IMR-90 (cell line): ENCODE data around the gene QRFP. TPM values are rescaled to one million over a fixed set of nuclear protein-coding genes. Genes with fewer than 3 reads are reported as not detected.

Experiments used
- ATAC-seq: fragments of 200-7000 bp; cut with Tn5 transposase; 2 replicates; pipeline ENCODE4 v1.9.1; 2020; ENCODE audit warnings: low read depth, mild to moderate bottlenecking, moderate library complexity
- BruUV-seq: library from RNA; stranded (reverse); fragments of 400-500 nt; replicated peaks from 2 replicates; lab custom pipeline; 2021; lab: Mats Ljungman, UMichigan
- CTCF ChIA-PET: fragments of 300-600 bp; formaldehyde crosslinking; extraction: SDS; loops from one replicate; lab custom pipeline; 2021; ENCODE audit warnings: antibody characterized with exemption; lab: Yijun Ruan, JAX
- POLR2A ChIA-PET: fragments of 300-600 bp; sonication (Branson Sonifier 250); formaldehyde crosslinking; loops from one replicate; lab custom pipeline; 2022; ENCODE audit warnings: antibody characterized with exemption; ENCODE audit not compliant: unreplicated experiment; lab: Charles Lee
- DNase-seq: peaks from one replicate; pipeline ENCODE4 v3.0.0; 2013
- H2AFZ ChIP-seq: replicated peaks from 2 replicates; pipeline ENCODE3; 2013; ENCODE audit warnings: low read length, mild to moderate bottlenecking; ENCODE audit not compliant: poor library complexity
- H2AK5ac ChIP-seq: 2 replicates; pipeline ENCODE4 v1.6.1; 2013; ENCODE audit warnings: low read depth, low read length, inconsistent platforms
- H2AK9ac ChIP-seq: replicated peaks from 2 replicates; pipeline ENCODE3; 2013; ENCODE audit warnings: mild to moderate bottlenecking, low read depth, low read length, moderate library complexity; ENCODE audit not compliant: poor library complexity
- H2BK120ac ChIP-seq: 2 replicates; pipeline ENCODE4 v1.6.1; 2013; ENCODE audit warnings: low read depth, low read length, inconsistent platforms
- H2BK15ac ChIP-seq: 3 replicates; pipeline ENCODE4 v1.6.1; 2013; ENCODE audit warnings: low read depth, low read length, inconsistent platforms
- H2BK20ac ChIP-seq: 2 replicates; pipeline ENCODE4 v1.6.1; 2013; ENCODE audit warnings: low read depth, mild to moderate bottlenecking, inconsistent platforms, low read length, moderate library complexity
- H2BK5ac ChIP-seq: 2 replicates; pipeline ENCODE4 v1.6.1; 2013; ENCODE audit warnings: mild to moderate bottlenecking, low read depth, low read length, inconsistent platforms; ENCODE audit not compliant: poor library complexity, severe bottlenecking
- H3K14ac ChIP-seq: replicated peaks from 2 replicates; pipeline ENCODE4 v1.6.1; 2013; ENCODE audit warnings: low read depth, low read length, inconsistent platforms
- H3K18ac ChIP-seq: 2 replicates; pipeline ENCODE4 v1.6.1; 2013; ENCODE audit warnings: low read depth, low read length, control low read depth
- H3K23ac ChIP-seq: 2 replicates; pipeline ENCODE4 v1.6.1; 2013; ENCODE audit warnings: low read depth, low read length, inconsistent platforms
- H3K27ac ChIP-seq: 2 replicates; pipeline ENCODE4 v1.5.1; 2013; ENCODE audit warnings: mild to moderate bottlenecking, control low read depth, low read length; ENCODE audit not compliant: insufficient read depth
- H3K27me3 ChIP-seq: 2 replicates; pipeline ENCODE4 v1.6.1; 2013; ENCODE audit warnings: low read length; ENCODE audit not compliant: control insufficient read depth, insufficient read depth
- H3K36me3 ChIP-seq: 2 replicates; pipeline ENCODE4 v1.6.1; 2013; ENCODE audit warnings: low read length, mixed read lengths; ENCODE audit not compliant: control insufficient read depth, insufficient read depth
- H3K4ac ChIP-seq: 2 replicates; pipeline ENCODE4 v1.6.1; 2013; ENCODE audit warnings: low read depth, low read length, inconsistent platforms
- H3K4me1 ChIP-seq: 2 replicates; pipeline ENCODE4 v1.6.1; 2013; ENCODE audit warnings: low read length, mixed read lengths; ENCODE audit not compliant: control insufficient read depth, insufficient read depth
- H3K4me2 ChIP-seq: 2 replicates; pipeline ENCODE4 v1.6.1; 2013; ENCODE audit warnings: low read depth, mild to moderate bottlenecking, control low read depth, low read length, moderate library complexity
- H3K4me3 ChIP-seq: 2 replicates; pipeline ENCODE4 v1.5.1; 2013; ENCODE audit warnings: low read depth, mild to moderate bottlenecking, control low read depth, low read length, moderate library complexity; ENCODE audit not compliant: insufficient read depth
- H3K56ac ChIP-seq: 2 replicates; pipeline ENCODE4 v1.6.1; 2013; ENCODE audit warnings: low read length, inconsistent platforms; ENCODE audit not compliant: insufficient read depth; ENCODE audit errors: extremely low read depth
- H3K79me1 ChIP-seq, 2 experiments: 2 replicates each; pipeline ENCODE4 v1.6.1; 2013; ENCODE audit warnings: low read length in 2 of 2, inconsistent platforms in 1 of 2, low read depth in 1 of 2
- H3K9ac ChIP-seq: 2 replicates; pipeline ENCODE4 v1.6.1; 2013; ENCODE audit warnings: low read depth, low read length, control low read depth
- H3K9me1 ChIP-seq: 2 replicates; pipeline ENCODE4 v1.6.1; 2013; ENCODE audit warnings: low read length, inconsistent platforms; ENCODE audit not compliant: insufficient read depth
- H3K9me3 ChIP-seq: 2 replicates; pipeline ENCODE4 v1.6.1; 2013; ENCODE audit warnings: low read length; ENCODE audit not compliant: control insufficient read depth, insufficient read depth
- H4K20me1 ChIP-seq: 2 replicates; pipeline ENCODE4 v1.6.1; 2013; ENCODE audit warnings: low read length, inconsistent platforms; ENCODE audit not compliant: insufficient read depth
- H4K5ac ChIP-seq: 2 replicates; pipeline ENCODE4 v1.6.1; 2013; ENCODE audit warnings: mild to moderate bottlenecking, low read depth, low read length, control low read depth
- H4K8ac ChIP-seq, 2 experiments: 2 replicates each; pipeline ENCODE4 v1.6.1; 2013; ENCODE audit warnings: low read depth in 2 of 2, low read length in 2 of 2, control low read depth in 1 of 2, inconsistent platforms in 1 of 2
- H4K91ac ChIP-seq: 2 replicates; pipeline ENCODE4 v1.6.1; 2013; ENCODE audit warnings: low read depth, low read length, inconsistent platforms; ENCODE audit not compliant: insufficient read depth
- BHLHE40 ChIP-seq: fragments of 150-350 bp; IDR thresholded peaks from 2 replicates; pipeline ENCODE4 v1.6.1; 2016; ENCODE audit warnings: mild to moderate bottlenecking, low read depth, low read length
- CHD1 ChIP-seq: IDR thresholded peaks from 2 replicates; pipeline ENCODE4 v1.6.1; 2012; ENCODE audit warnings: low read depth, low read length, improper control_type of control experiment
- CTCF ChIP-seq: conservative IDR thresholded peaks from 2 replicates; pipeline ENCODE4 v1.5.1; 2012; ENCODE audit warnings: mild to moderate bottlenecking, low read depth, low read length, improper control_type of control experiment
- MAZ ChIP-seq: IDR thresholded peaks from 2 replicates; pipeline ENCODE4 v1.6.1; 2012; ENCODE audit warnings: low read depth, mild to moderate bottlenecking, low read length, improper control_type of control experiment, moderate library complexity, borderline replicate concordance
- MXI1 ChIP-seq: IDR thresholded peaks from 2 replicates; pipeline ENCODE4 v1.6.1; 2012; ENCODE audit warnings: low read depth, mild to moderate bottlenecking, low read length, moderate library complexity, borderline replicate concordance
- POLR2A ChIP-seq: IDR thresholded peaks from 2 replicates; pipeline ENCODE4 v1.6.1; 2012; ENCODE audit warnings: mild to moderate bottlenecking, low read depth, low read length
- SMC3 ChIP-seq: fragments of 150-350 bp; IDR thresholded peaks from 2 replicates; pipeline ENCODE4 v1.6.1; 2016; ENCODE audit warnings: low read depth, mild to moderate bottlenecking, antibody characterized with exemption, low read length, moderate library complexity
- USF2 ChIP-seq: fragments of 150-350 bp; IDR thresholded peaks from 2 replicates; pipeline ENCODE4 v1.6.1; 2017; ENCODE audit warnings: mild to moderate bottlenecking, antibody characterized with exemption, low read length, low read depth
- WGBS, 2 experiments: methylation state at CpG; one replicate each; pipeline versions ENCODE4 v1.1.5 to v1.1.7; 2013; ENCODE audit warnings: missing lambda C conversion rate in 2 of 2; ENCODE audit not compliant: insufficient read length in 1 of 2; ENCODE audit errors: extremely low coverage in 2 of 2; 5-methylcytosine and 5-hydroxymethylcytosine counted together
- dilution Hi-C: fragments of 300-500 bp; cut with HindIII; formaldehyde crosslinking; loops from one replicate; pipeline ENCODE4 v1.14.3; 2018; ENCODE audit warnings: low sequenced_read_pairs; ENCODE audit not compliant: unreplicated experiment
- in situ Hi-C: fragments of 300-500 bp; cut with MboI; formaldehyde crosslinking; loops from 3 replicates; pipeline ENCODE4 v1.14.3; 2019; ENCODE audit warnings: low sequenced_read_pairs, inconsistent platforms, mixed read lengths
- intact Hi-C: fragments of 100-400 bp; cut with micrococcal nuclease; formaldehyde crosslinking; loops from 2 replicates; pipeline ENCODE4 v1.10.0; 2022
- polyA plus RNA-seq, 3 experiments: library from polyadenylated mRNA; depleted of rRNA; stranded (reverse); fragments of >200 nt; gene quantifications; 2 replicates each; pipeline ENCODE4 v1.2.3, GENCODE V29; 2012; ENCODE audit warnings: low replicate concordance in 1 of 3
- total RNA-seq: library from RNA; depleted of rRNA; stranded (reverse); fragments of >200 nt; gene quantifications from 2 replicates; pipeline ENCODE4 v1.2.3, GENCODE V29; 2012

QRFP gene
- total and polyA plus RNA-seq, 2 of the 4 experiments (the other 2 are of a cell fraction), result not detected

GRCh38 chr9:130874783-130875182, 21.8 kb downstream of the QRFP start:
- Histone ChIP-seq H2BK120ac (no peak overlapping the region), H3K56ac (no peak overlapping the region), H3K27me3 (no peaks in the 10 kb centered on the region), H3K4ac (no peak overlapping the region), H3K18ac (no peak overlapping the region), H3K9me3 (no peaks in the 10 kb centered on the region), H3K27ac (no peak overlapping the region), H3K14ac (no peak overlapping the region), H4K91ac (no peak overlapping the region), H4K20me1 (peaks cover 27% of the 10 kb centered on the region), H4K5ac (no peak overlapping the region), H4K8ac (no peak overlapping the region), H2BK5ac (no peak overlapping the region), H3K9ac (no peak overlapping the region), H2AFZ (no peak overlapping the region), H2BK15ac (no peak overlapping the region), H3K9me1 (no peaks in the 10 kb centered on the region), H3K4me1 (no peaks in the 10 kb centered on the region), H2BK20ac (no peak overlapping the region), H2AK5ac (no peak overlapping the region), H3K36me3 (peaks cover 81% of the 10 kb centered on the region), H3K4me2 (no peak overlapping the region), H3K4me3 (no peak overlapping the region), H2AK9ac (no peak overlapping the region), H3K23ac (no peak overlapping the region), H3K79me1 (peaks cover 49 to 65% of the 10 kb centered on the region in 2 experiments)
- in situ Hi-C loops, result no loop called here
- CTCF ChIA-PET, result no interaction called here
- dilution Hi-C loops, result no loop called here
- BruUV-seq, result no TSS peak
- DNase-seq (no peak), ATAC-seq (no peak)
- intact Hi-C loops, result no loop called here
- TF ChIP-seq MXI1 (no peak), CTCF (no peak), USF2 (no peak), BHLHE40 (no peak), SMC3 (no peak), CHD1 (no peak), POLR2A (no peak), MAZ (no peak)
- WGBS, 2 experiments, result 89% methylated on average over 3 of the region's 5 CpGs; no CpG with 5 or more reads in 1 of the 2 experiments
- POLR2A ChIA-PET, result no interaction called here
